ENCODE results near the gene EGFLAM.

DNA sequence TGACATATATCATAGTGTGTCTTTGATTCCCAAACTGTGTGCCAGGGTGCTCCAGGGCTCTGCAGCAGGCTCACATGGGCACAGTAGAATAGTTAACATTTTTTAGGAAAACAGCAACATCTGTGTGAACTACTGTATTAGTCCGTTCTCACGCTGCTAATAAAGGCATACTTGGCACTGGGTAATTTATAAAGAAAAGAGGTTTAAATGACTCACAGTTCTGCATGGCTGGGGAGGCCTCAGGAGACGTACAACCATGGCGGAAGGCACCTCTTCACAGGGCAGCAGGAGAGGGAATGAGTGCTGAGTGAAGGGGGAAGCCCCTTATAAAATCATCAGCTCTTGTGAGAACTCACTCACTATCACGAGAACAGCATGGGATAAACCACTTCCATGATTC is 82.7 kb downstream of the EGFLAM start:
- TF ChIP-seq, protein P1, sequence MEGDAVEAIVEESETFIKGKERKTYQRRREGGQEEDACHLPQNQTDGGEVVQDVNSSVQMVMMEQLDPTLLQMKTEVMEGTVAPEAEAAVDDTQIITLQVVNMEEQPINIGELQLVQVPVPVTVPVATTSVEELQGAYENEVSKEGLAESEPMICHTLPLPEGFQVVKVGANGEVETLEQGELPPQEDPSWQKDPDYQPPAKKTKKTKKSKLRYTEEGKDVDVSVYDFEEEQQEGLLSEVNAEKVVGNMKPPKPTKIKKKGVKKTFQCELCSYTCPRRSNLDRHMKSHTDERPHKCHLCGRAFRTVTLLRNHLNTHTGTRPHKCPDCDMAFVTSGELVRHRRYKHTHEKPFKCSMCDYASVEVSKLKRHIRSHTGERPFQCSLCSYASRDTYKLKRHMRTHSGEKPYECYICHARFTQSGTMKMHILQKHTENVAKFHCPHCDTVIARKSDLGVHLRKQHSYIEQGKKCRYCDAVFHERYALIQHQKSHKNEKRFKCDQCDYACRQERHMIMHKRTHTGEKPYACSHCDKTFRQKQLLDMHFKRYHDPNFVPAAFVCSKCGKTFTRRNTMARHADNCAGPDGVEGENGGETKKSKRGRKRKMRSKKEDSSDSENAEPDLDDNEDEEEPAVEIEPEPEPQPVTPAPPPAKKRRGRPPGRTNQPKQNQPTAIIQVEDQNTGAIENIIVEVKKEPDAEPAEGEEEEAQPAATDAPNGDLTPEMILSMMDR (conservative IDR thresholded peaks at IDR 0.05; ENCODE audit: low read depth, low read length): no peak
- no peak for TF ChIP-seq EZH2 (IDR thresholded peaks at IDR 0.05; ENCODE audit: borderline replicate concordance, low read depth, low read length, poor library complexity, severe bottlenecking)
